DMS153 treated with DMSO at 0.1 percent for 48 hours (cell line): Measurements from ENCODE around the gene VWDE.
"Not testable (repeated sequence)": the region's sequence is repeated elsewhere in the genome, so short reads cannot be mapped to it uniquely, and the experiment has no call there.

ENCODE experiments used
- DNase-seq: peaks from one replicate; lab custom pipeline; 2025; ENCODE audit not compliant: unreplicated experiment; lab: John Stamatoyannopoulos, UW

Gene VWDE

DNA sequence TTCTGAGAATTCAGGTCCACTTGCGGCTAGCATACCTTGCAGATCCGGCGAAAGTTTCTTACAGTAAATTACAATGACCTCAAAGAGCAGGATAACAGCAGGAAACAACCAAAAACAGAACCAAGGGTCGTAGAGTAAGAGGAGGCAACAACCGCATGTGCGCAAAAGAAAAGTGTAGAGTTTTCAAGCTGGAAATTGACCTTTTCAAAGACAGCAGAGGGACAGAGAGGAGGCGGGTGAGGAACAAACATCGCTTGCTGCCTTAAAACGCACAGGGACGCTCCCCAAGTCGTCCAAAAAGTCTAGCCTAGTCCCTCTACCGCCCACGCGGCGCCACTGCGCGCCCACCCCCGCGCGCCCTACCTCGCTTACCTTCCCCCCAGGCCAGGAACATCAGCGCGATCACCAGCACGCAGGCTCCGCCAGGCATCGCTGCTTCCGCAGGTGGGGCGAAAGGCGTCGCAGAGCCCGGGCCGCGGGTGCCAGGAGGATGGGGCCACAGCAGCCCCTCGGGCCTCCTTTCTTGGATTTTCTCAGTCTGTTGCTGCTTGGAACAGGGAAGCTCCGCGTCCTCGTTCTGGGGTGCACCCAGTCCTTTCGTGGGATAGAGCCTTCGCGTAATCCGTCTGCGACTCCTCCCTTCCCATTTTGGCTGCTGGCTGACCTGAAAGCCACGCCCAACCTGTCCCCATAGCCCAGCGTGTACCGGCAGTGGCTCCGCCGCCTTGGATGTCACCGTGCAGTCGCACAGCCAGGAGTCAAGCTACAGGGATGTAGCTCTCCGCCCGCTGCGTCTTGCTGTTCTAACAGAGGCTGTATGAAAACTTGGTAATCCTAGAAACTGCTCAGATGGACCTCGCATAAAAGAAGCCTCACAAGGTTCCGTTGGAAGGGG is at the start of gene VWDE:
Gene VWDE (minus strand): TSS at position 579 of the 895 bp plus-strand sequence. CDS start 149 bp downstream, at position 430.
- DNase-seq: peak; percentile 86

DNA sequence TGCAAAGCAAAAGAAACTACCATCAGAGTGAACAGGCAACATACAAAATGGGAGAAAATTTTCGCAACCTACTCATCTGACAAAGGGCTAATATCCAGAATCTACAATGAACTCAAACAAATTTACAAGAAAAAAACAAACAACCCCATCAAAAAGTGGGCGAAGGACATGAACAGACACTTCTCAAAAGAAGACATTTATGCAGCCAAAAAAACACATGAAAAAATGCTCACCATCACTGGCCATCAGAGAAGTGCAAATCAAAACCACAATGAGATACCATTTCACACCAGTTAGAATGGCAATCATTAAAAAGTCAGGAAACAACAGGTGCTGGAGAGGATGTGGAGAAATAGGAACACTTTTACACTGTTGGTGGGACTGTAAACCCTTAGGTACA is 49.5 kb upstream of the VWDE start:
- not testable (repeated sequence) for DNase-seq

DNA sequence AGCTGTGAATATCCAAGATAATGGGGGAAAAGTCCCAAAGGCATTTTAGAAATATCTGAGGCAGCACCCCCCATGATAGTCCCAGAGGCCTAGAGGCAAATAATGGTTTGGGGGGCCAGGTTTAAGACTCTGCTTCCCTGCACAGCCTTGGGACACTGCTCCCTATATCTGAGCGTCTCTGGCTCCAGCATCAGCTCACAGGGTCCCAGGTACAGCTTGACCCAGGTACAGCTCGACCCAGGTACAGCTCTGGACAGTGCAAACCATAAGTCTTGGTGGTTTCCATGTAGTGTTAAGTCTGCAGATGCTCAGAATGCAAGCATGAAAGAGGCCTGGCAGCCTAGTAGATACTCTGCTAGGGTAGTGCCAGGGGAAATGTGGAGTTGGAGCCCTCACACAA is 47.0 kb upstream of the VWDE start:
- no peak for DNase-seq

DNA sequence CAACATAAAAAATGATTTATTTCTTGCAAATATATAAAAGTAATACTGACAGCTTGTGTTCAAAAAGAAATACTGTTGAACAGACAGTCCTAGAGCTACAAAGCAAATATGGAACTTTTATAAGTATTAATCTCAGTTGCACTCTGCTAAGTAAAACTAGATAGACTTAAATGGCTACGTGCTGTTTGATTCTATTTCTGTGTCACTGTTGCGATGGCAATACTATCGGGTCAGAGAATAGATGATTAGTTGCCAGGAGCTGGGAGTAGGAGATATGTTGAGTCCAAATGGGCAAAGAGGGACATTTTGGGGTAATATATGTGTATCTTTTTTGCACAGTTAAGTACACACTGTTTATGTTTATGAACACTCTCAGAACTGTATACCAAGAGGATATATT is 41.1 kb upstream of the VWDE start:
- no peak for DNase-seq

DNA sequence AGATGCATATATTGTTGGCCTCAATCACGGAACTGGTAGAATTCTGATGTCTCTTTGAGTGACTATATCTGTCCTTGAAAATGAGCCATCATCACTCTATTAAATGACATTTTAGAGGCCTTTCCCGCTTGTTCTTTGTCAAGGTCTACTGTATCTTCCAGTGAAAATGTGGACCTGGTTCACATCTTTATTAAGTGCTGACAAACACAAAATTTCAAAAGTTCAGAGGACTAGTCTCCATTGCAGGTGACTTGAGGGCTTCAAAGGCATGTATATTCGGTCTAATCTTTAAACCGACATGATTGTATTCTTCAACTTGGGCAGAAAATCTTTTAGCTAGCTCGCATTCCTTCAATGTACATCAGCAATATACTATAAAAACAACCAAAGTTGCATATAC is 36.6 kb upstream of the VWDE start:
- DNase-seq: no peak

DNA sequence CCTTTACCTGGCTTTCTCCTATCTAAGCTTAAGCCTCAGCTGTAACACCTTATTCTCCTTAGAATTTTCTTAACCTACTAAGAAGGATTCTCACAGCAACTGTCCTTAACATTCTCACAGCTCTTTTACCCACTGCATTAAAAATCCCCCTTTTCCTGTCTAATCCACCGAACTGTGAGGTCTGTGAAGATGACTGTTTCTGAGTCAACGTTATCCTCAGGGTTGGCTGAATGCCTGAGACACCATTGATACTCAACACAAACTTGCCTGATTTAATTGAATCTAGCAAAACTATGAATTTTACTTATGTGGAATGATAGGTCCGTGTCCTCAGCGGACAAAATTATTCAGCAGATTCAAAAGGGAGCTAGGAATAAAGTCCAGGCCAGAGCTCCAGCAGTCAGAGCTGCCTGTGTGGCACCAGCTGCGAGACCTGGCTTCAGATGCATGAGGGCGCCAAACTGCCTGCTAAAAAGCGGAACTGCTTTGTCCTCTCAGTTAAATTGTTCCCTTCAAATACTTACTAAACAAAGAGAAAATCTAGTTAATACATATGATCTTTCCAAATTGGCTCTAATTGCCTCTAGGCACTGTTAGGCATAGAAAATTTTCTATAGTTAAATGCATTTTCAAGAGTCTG is 33.4 kb upstream of the VWDE start:
- peak; percentile 39 for DNase-seq

DNA sequence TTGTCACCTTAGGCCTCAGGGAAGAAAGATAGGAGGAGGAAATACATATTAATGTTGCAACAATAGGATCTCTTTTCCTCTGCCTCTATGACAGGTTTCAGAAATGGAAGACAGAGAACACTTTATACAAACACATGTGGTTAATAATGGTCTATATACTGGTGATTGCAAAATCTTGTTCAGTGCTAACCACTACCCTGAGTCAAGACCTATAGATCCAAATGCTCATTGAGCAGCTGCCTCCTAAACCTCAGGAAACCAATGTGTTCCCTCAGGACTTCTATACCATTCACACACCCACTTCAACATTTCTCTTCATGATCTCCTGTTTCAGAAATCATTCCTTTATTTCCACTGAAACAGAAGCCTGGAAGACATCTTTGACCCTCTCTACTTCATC is 32.5 kb upstream of the VWDE start:
- DNase-seq: no peak

DNA sequence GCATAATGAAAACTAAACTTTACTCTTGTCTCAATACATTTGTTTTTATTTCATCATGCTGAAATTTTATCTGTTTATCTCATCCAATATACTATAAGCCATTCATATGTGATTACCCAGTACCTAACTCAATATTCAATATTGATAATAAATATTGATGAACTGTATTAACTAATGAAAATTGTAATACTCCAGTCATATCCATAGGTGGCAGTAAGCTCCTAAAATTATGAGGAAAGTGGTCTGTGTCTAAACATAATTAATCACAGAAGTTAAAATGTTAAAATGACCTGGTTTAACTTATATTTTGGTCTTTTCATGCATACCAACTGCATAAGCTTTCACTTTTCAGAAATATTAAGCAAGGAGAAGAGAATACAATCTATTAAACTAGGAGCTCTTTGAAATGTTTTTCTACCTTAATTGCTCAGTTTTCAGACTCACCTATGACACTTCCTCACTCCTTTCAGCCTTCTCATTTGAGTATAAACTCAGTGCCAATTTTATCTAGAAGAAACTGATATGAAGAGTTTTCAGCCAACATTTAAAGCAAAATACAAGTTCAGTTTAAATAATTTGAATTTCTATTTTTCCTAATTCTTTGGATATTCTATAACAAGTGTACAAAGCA is 30.5 kb upstream of the VWDE start:
- peak; percentile 15 for DNase-seq

DNA sequence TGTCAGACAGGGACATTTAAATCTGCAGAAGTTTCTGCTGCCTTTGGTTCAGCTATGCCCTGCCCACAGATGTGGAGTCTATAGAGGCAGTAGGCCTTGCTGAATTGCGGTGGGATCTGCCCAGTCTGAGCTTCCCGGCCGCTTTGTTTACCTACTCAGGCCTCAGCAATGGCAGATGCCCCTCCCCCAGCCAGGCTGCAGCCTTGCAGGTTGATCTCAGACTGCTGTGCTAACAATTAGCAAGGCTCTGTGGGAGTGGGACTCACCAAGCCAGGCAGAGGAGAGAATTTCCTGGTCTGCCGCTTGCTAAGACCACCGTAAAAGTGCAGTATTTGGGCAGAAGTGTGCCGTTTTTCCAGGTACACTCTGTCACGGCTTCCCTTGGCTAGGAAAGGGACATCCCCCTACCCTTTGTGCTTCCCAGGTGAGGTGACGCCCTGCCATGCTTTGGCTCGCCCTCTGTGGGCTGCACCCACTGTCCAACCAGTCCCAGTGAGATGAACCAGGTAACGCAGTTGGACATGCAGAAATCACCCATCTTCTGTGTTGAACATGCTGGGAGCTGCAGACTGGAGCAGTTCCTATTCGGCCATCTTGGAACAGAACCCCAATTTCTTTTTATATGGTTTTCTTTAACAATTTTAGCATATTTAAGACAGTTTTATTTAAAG is 28.4 kb upstream of the VWDE start:
- no peak for DNase-seq

DNA sequence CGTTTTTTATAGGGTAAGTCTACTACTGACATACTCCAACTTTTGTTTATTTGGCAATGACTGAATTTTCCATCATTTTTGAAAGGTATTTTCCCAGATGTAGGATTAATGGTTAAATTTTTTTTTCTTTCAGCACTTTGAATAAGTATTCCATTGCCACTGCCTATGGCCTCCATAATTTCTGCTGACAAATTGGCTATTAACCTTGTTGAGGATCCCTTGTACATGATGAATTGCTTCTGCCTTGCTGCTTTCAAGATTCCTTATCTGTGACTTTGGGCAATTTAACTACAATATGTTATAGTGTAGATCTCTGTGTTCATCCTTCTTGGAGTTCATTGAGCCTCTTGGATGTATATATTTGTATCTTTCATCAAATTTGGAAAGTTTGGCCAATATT is 21.6 kb upstream of the VWDE start:
- DNase-seq: no peak

DNA sequence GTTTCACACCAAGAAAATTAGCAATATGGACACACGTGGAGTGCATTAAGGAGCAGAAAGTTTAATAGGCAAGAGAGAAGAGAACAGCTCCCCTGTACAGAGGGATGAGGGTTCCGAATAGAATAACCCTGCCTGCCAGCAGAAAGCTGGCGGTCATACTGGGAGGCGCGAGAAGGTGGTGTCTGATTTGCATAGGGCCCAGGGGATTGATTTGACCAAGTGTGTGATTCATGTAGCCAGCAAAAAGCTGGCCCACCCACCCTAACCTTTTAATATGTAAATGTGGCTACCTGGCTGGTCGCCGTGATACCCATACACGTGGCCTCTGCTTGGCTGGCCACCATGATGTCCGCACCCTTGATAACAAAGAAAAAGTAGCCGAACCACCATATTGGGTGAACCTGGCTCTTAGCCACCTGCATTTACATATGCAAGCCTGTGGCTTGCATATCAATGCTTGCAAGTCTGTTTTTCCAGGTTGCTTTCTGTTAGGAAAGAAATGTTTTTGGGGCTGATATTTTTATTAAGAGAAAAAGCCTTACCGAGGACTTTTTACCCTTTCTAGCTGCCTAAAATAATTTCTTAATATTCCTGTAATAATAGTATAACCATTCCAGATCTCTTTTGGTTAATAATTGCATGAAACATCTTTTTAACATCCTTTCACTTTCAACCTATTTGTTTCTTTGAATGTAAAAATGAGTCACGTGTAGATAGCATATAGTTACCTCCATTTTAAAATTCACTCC is 20.5 kb upstream of the VWDE start:
- no peak for DNase-seq

DNA sequence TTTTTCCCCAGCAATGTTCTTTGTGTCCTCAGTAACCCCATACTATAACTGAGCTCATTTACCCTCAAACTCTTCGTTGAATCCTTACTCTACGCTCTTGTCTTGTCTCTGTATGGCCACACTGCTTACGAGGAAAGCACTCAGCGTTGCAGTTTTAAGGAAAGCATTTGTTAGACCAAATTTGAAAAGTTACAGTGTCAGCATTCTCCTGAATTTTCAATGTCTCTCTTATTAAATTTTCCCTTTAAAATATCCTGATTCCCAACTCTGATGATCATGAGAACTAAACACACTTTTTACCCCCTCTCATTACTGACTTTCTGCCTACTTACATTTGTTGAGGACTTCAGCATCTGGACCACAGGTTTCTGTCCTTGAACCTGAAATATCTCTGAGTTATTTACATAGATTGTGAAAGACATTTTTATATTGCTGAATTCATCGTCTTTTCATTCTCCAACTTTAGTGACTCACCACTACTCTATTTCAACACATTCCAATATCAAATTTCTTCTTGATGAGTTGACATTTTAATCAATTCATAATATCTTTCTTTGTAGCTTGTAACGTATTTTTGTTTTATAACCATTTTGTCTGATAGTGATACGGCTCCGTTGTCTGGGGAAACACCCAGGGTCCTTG is 19.8 kb upstream of the VWDE start:
- no peak for DNase-seq

DNA sequence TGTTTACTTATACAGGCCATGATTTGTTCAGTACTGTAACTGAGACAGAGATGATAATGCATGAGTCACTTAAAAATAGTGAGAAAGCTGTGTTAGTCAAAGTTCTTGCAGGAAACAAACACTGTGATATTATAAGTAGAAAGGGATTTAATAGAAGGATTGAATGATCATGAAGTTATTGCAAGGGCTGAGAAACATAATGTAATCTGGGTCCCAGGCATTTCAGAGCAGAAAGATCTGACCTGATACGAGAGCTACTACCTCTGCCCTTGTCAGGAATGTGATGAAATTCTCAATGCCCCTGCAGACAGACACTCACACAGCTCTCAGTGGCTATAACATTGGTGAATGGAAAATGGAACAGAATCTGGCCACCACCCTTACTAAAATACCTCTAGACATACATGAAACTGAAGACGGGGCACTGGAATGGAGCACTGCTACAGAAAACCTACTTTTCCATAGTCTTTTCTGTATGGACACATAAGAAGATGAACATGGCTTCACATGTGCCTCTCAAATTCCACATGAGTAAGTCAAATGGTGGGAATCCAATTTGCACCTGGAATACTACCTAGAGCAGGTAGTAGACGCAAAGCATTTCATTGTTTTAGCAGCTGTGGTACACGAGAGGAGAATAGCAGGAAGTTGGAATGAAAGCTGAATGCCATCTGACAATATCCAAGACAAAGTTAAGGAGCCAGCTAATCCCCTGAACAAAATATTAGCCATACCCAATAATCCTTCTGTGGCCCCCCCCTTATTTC is 19.1 kb upstream of the VWDE start:
- no peak for DNase-seq

DNA sequence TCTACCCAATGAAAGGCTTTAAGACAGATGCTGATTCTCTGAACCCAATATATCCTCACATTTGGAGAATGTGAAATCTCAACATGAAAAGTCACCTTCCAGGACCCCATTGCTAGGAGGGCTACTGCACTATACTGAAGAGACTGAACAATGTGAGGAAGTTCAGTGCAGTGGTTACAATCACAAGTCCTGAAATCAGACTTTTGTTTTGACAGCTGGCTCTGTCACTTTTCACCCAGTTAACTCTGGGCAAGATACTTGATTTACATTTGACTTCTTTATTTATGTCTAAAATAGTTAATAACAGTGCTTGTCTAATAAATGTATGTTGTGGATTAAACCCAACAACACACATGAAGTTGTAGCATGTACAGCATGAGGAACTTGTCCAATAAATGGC is 14.8 kb upstream of the VWDE start:
- DNase-seq: no peak

DNA sequence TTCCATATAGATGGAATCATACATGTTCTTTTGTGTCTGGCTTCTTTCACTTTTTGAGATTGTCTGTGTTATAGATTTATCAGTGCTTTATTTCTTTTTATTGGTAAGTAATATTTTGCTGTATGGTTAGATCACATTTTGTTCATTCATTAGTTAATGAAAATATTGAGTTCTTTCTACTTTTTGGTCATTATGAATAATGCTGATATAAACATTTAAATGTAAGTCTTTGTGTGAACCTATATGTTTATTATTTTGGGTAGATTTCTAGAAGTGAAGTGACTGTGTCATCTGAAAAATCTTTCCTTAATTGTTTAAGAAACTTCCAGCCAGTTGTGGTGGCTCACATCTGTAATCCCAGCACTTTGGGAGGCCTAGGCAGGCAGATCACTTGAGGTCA is 11.4 kb upstream of the VWDE start:
- no peak for DNase-seq

DNA sequence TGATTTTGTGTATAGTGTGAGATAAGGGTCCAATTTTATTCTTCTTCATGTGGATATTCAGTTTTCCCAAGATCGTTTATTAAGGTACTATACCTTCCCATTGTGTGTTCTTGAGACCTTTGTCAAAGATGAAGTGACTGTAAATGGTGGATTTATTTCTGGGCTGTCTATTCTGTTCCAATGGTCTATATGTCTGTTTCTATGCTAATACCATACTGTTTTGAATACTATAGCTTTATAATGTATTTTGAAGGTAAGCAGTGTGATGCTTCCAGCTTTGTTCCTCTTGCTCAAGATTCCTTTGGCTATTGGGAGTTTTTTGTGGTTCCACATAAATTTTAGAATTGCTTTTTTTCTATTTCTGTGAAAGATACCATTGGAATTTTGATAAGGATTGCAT is 8.7 kb upstream of the VWDE start:
- no peak for DNase-seq

DNA sequence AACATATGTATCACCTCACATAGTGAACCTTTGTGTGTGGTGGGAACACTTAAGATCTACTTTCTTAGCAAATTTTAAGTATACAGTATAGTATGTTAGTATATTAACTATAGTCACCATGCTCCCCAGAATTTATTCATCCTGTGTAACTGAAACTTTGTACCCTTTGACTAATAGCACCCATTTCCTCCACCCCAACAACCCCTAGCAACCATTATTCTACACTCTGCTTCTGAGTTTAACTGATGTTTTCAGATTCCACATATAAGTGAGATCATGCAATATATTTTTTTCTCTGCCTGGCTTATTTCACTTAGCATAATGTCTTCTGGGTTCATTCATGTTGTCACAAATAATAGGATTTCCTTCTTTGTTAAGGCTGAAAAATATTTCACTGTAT is 6.9 kb upstream of the VWDE start:
- no peak for DNase-seq

DNA sequence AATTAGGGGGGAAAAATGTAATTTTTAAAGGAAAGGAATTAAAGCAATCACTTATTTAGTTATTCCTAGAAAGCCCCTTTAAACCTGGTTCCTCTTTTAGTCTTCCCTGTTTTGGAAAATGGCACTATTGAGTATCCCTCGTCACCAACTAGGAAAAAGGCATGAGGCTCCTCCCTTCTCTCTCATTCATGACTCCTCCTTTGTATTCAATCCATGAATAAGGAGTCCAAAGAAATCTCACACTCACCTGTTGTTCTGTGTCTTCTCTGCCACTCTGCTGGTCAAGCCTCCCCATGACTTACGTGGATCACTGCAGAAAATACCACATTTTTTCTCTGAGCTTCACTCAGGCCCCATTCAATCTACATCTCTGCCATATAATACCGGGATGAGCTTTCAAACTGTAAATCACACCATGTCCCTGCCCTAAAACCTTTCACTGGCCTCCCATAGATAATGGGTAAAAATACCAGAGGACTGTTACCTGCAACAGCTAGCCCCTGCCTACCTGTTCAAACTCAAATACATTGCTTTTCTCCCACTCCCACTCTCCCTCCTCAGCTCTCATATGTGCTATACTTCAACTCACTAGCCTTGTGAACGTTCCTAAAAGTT is 5.5 kb upstream of the VWDE start:
- no peak for DNase-seq

DNA sequence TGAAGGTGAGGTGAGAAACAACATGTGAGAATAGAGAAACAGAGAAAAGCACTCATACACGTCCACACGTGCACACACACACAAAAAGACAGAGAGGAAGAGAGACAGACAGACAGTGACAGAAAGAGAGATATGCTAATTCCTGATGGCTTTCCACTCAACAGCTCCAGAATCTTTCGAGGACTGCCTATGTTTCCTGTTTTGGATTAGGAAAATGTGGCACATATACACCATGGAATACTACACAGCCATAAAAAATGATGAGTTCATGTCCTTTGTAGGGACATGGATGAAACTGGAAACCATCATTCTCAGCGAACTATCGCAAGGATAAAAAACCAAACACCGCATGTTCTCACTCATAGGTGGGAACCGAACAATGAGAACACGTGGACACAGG is 4.0 kb upstream of the VWDE start:
- not testable (repeated sequence) for DNase-seq
